ENCODE results near the gene MAP4K2.
A peak's percentile ranks its signal among the peaks of the same experiment; 100 is the strongest.

The MAP4K2 gene

DNA sequence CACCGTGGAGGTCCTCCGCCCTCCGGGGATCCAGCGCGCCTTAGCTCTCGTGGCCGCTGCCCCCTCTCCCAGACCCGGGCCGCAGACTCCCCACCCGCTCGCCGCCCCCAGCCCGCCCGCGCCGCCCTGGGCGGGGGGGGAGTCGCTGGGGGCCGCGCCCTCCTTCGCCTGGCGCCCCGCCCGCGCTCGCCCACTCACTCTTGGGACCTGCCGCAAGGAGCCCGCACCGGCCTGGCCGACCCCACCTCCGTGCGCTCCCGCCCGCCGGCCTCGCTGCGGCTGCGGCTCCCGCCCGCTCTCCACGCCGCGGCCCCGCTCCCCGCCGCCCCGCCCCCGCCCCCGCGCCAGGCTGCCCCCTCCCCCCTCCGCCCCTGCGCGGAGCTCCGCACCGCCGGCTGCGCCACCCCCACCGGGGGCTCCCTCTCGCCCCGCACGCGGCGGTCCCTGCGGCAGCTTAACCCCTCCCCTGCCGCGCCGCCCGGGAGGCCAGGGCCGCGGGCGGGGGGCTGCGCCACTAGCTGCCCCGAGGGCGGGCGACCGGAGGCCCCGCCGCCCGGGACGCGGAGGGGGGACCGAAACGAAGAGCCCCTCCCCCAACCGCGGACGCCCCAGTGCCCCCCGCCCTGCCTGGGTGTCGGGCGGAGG, 58.3 kb downstream of the MAP4K2 start:
- peak overlapping the region; percentile 24 for H3K4me3 ChIP-seq (ENCODE audit: low read depth, low read length)
- in situ Hi-C loops (cut with HindIII; ENCODE audit: low sequenced_read_pairs) = no loop called here
- no peak for DNase-seq (ENCODE audit: low read depth, low spot score)

DNA sequence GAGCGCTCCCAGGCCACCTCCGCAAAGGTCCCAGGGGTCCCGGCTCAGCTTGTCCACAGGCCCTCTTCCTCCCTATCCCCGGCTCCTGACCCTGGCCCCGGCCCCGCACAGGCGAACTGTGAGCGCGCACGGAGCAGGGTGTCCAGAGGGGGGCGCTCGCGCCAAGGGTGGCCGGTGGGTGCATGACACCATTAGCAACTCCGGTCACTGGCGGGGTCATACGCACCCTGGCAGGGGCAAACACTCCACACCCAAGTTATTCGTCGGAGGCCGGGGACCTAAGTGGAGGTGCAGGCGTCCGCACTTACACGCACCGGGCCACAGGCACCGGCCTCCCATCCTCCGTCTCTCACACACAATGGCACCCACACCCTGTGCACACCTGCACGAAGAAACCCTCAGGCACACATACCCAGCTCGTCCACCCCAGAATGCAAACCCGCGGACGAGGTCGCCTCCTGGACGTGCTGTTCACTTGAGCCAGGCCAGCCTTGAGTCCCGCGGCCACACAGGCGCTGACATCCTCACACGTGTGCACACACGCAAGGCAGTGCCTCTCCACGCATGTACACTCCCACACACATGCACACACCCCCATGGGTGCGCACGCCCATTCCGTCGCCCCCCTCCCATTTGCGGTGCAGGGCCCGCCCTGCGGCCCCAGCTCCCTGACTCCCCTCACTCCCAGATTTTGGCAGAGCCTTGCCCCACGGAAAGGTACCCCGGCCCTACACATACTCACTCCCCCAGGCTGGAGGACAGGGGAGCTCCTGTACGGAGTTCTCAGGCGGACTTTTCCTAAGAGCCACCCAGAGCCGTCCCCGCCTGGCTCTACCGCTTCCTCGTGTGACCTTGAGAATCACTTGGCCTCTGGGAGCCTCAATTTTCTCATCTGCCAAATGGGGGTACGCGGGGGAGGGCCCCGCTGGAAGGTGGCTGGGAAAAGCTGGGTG, 59.1 kb downstream of the MAP4K2 start, which contains the start of gene RASGRP2:
Gene RASGRP2 (minus strand): TSS at position 552 of the 953 bp plus-strand sequence. CDS start 1,276 bp downstream, outside the sequence.
- in situ Hi-C loops (cut with HindIII; ENCODE audit: low sequenced_read_pairs) = no loop called here
- DNase-seq (ENCODE audit: low read depth, low spot score) = no peak
- TF ChIP-seq, protein P1, sequence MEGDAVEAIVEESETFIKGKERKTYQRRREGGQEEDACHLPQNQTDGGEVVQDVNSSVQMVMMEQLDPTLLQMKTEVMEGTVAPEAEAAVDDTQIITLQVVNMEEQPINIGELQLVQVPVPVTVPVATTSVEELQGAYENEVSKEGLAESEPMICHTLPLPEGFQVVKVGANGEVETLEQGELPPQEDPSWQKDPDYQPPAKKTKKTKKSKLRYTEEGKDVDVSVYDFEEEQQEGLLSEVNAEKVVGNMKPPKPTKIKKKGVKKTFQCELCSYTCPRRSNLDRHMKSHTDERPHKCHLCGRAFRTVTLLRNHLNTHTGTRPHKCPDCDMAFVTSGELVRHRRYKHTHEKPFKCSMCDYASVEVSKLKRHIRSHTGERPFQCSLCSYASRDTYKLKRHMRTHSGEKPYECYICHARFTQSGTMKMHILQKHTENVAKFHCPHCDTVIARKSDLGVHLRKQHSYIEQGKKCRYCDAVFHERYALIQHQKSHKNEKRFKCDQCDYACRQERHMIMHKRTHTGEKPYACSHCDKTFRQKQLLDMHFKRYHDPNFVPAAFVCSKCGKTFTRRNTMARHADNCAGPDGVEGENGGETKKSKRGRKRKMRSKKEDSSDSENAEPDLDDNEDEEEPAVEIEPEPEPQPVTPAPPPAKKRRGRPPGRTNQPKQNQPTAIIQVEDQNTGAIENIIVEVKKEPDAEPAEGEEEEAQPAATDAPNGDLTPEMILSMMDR (IDR thresholded peaks at IDR 0.05; ENCODE audit: low read depth, low read length) = peak; percentile 71
- peak within 1 kb of the TSS; percentile 24 for H3K4me3 ChIP-seq (ENCODE audit: low read depth, low read length)

More for the DNA sequence above, 58.3 kb downstream of the MAP4K2 start:
- TF ChIP-seq, protein P1 (IDR thresholded peaks at IDR 0.05; ENCODE audit: low read depth, low read length) = no peak

DNA sequence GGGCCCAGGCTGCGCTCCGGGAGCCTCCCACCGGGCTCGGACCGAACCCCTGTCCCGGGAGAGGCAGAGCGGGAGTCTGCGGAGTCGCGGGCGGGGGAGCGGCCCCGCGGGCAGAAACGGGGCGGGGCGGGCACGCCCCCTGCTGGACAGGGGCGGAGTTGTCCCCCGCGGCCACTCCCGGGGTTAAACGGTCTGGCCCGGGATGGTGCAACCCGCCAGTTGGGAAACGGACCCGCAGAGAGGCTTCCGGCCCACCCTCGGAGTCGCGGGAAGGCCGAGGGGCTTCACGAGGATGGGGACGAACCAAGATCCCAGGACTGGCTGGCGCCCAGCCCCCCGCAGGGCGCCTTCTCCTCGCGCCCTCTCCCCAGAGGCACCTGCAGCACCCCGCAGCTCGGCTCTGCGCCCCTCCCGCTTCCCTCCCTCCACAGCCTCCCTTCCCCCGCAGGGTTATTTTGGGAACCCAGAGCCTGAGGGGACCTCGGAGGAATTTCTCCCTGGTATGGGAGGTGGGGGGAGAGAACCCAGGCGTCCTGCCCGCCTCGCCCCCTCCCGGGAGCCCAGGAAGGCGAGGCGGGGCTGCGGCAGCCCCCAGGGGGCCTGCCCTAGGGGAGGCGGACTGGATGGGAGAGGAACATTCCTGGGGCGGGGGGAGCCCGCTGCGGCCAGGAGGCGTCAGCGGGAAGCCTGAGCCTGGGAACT, 60.0 kb downstream of the MAP4K2 start:
- TF ChIP-seq, protein P1 (IDR thresholded peaks at IDR 0.05; ENCODE audit: low read depth, low read length) = peak; percentile 77
- DNase-seq (ENCODE audit: low read depth, low spot score) = no peak
- in situ Hi-C loops (cut with HindIII; ENCODE audit: low sequenced_read_pairs) = no loop called here
- peak overlapping the region; percentile 0 for H3K4me3 ChIP-seq (ENCODE audit: low read depth, low read length)

DNA sequence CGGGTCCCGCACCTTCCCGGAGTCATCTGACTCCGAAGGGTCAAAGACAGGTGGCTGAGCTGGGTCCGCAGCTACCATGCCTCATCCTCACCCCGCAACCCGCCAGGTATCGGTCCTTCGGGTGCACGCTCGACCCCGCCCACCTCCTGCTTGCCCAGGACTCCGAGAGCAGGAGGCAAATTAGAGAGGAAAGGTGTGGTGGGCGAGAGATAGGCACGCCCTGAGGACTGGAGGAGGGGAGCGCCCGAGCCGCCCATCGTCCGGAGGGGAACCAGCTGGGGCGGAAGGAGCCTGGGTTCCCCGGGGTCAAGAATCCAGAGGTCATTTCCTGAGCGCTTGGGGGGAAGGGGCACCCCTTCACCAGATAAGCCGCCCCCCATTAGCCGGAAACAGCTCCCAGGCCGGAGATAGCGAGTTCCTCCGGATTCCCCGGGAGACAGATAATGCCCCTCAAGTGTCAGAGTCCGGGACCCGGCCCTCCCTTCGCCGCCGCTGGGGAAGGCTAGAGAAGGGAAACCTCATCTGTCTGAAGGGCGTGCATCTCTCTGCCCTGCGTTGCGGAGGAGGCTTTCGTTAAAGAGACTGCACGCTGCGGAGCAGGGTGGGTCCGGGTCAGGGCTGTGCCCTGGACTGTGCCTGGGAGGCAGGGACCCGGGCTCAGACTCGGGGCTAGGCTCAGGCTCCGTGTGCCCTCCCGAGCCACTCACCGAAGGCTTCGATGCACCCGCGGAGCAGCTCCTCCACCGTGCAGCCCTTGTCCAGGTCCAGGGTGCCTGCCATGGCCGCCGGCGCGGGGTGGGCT, 60.7 kb downstream of the MAP4K2 start:
- peak overlapping the region; percentile 0 for H3K4me3 ChIP-seq (ENCODE audit: low read depth, low read length)
- in situ Hi-C loops (cut with HindIII; ENCODE audit: low sequenced_read_pairs) = no loop called here
- TF ChIP-seq, protein P1 (IDR thresholded peaks at IDR 0.05; ENCODE audit: low read depth, low read length) = no peak
- no peak for DNase-seq (ENCODE audit: low read depth, low spot score)

DNA sequence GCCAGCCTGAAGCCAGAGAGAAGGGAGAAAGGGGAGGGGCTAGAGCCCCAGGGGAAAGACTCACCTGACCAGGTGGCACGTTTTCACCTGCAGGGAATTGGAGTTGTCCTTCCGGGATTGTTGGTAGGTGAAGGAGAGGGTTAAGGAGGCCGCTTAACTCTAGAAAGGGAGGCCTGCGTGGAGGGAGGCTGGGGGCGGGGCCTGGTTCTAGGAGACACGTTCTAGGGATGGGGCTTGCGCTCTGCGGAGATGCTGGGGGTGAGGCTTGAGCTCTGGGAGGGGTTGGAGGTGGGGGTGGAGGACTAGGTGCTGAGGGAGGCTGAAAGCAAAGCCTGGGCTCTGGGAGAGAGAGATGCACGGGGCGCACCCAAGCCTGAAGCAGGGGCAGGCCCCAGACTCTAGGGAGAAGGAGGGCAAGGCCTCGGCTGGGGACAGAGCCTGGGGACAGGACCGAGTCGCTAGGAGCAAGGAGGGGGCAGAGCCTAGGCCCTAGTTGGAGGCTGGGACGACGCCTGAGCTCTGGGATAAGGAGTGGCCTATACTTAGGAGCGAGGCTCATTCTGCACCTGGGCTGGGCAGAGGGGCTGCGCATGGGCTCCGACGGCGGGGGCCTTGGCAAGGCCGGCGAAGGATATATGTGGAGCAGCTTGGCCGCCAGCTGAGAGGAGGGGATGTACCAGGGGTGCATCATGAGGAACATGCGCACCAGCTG, 61.5 kb downstream of the MAP4K2 start:
- no peak overlapping the region for H3K4me3 ChIP-seq (ENCODE audit: low read depth, low read length)
- in situ Hi-C loops (cut with HindIII; ENCODE audit: low sequenced_read_pairs) = no loop called here
- DNase-seq (ENCODE audit: low read depth, low spot score) = no peak
- TF ChIP-seq, protein P1 (IDR thresholded peaks at IDR 0.05; ENCODE audit: low read depth, low read length) = no peak
